Cardiac septum (tissue), 1 donor: ENCODE measurements around the gene C5. TPM values are rescaled to one million over a fixed set of nuclear protein-coding genes. Genes with fewer than 3 reads are reported as not detected.

ENCODE experiments used
- DNase-seq: peaks from one replicate; pipeline ENCODE4 v3.0.0-alpha.2; 2020; ENCODE audit warnings: low spot score
- intact Hi-C: fragments of 100-400 bp; cut with DNase I; formaldehyde crosslinking; loops from one replicate; pipeline ENCODE4 v1.14.0; 2022
- total RNA-seq: library from RNA; stranded (reverse); fragmentation: NEBNext Ultra II Directional; extraction: Animal tissue kit (Norgen Biotek cat#: 25700); gene quantifications from one replicate; pipeline ENCODE4 v1.2.1, GENCODE V29; 2021
- donor health status: DM: no; HTN: no; CAD: no.

Gene C5
- total RNA-seq, 1 donor from 2014 or later = 1.1 TPM

GRCh38 chr9:120950421-120951388 is 99.4 kb downstream of the C5 start:
- intact Hi-C loops = no loop called here
- no peak for DNase-seq

- DNase-seq = no peak
- intact Hi-C loops = no loop called here
Observed at GRCh38 chr9:120949290-120949689, 100.8 kb downstream of the C5 start.

GRCh38 chr9:120948824-120949223 is 101.3 kb downstream of the C5 start:
- DNase-seq = no peak

GRCh38 chr9:120947222-120947621 is 102.9 kb downstream of the C5 start:
- intact Hi-C loops = no loop called here
- DNase-seq = no peak

More at GRCh38 chr9:120948824-120949223, 101.3 kb downstream of the C5 start:
- intact Hi-C loops = no loop called here

GRCh38 chr9:120946259-120946658 is 103.8 kb downstream of the C5 start:
- intact Hi-C loops = no loop called here
- DNase-seq = no peak

- intact Hi-C loops = no loop called here
Observed at GRCh38 chr9:120944948-120945347, 105.1 kb downstream of the C5 start.

GRCh38 chr9:120944434-120944843 is 105.6 kb downstream of the C5 start:
- no peak for DNase-seq
- intact Hi-C loops = no loop called here

More at GRCh38 chr9:120944948-120945347, 105.1 kb downstream of the C5 start:
- DNase-seq = no peak

- intact Hi-C loops = no loop called here
Observed at GRCh38 chr9:120942186-120943001, 107.7 kb downstream of the C5 start.

GRCh38 chr9:120941046-120941770 is 108.9 kb downstream of the C5 start:
- intact Hi-C loops = no loop called here

More at GRCh38 chr9:120942186-120943001, 107.7 kb downstream of the C5 start:
- no peak for DNase-seq

GRCh38 chr9:120940573-120940972 is 109.5 kb downstream of the C5 start:
- no peak for DNase-seq
- intact Hi-C loops = no loop called here

More at GRCh38 chr9:120941046-120941770, 108.9 kb downstream of the C5 start:
- no peak for DNase-seq

GRCh38 chr9:120938851-120939250 is 111.2 kb downstream of the C5 start:
- no peak for DNase-seq
- intact Hi-C loops = loop anchor here (5.0 kb wide), 1 partner anchor 133 kb away; the partner anchor contains the start of gene CNTRL

- DNase-seq = no peak
Observed at GRCh38 chr9:120937596-120937995, 112.5 kb downstream of the C5 start.

GRCh38 chr9:120937127-120937526 is 112.9 kb downstream of the C5 start:
- intact Hi-C loops = loop anchor here (2.0 to 5.0 kb wide), 2 partner anchors 68 to 135 kb away; partner anchors contain the start of gene CNTRL
- DNase-seq = no peak

More at GRCh38 chr9:120937596-120937995, 112.5 kb downstream of the C5 start:
- intact Hi-C loops = loop anchor here (2.0 to 5.0 kb wide), 2 partner anchors 69 to 135 kb away; partner anchors contain the start of gene CNTRL

- intact Hi-C loops = loop anchor here (1.0 to 5.0 kb wide), 3 partner anchors 68 to 180 kb away; partner anchors contain the start of gene CNTRL
- DNase-seq = no peak
Observed at GRCh38 chr9:120936764-120937122, 113.3 kb downstream of the C5 start.

- peak; percentile 95 for DNase-seq
- intact Hi-C loops = loop anchor here (1.0 to 5.0 kb wide), 3 partner anchors 67 to 180 kb away; partner anchors contain the start of gene CNTRL
Observed at GRCh38 chr9:120936011-120936763, 113.9 kb downstream of the C5 start.

GRCh38 chr9:120935383-120935857 is 114.7 kb downstream of the C5 start:
- peak; percentile 95 for DNase-seq
- intact Hi-C loops = loop anchor here (5.0 kb wide), 1 partner anchor 137 kb away; the partner anchor contains the start of gene CNTRL

GRCh38 chr9:120934281-120934680 is 115.8 kb downstream of the C5 start:
- DNase-seq = no peak

More at GRCh38 chr9:120934281-120934680, 115.8 kb downstream of the C5 start:
- intact Hi-C loops = loop anchor here (5.0 kb wide), 1 partner anchor 142 kb away; the partner anchor contains the start of gene FBXW2
